Cardiac fibroblast (primary cell): ENCODE data around the gene MEGF11.
A peak's percentile ranks its signal among the peaks of the same experiment; 100 is the strongest.

ENCODE experiments used
- DNase-seq, 2 donors: peaks; one replicate each; pipeline versions ENCODE4 v3.0.0 to v3.0.0-alpha.2; 2010; ENCODE audit warnings: low read depth in 2 of 2
- H3K4me3 ChIP-seq, 2 donors: replicated peaks in 1 of 2; 1 replicate in 1 of 2; 2 replicates in 1 of 2; pipeline ENCODE4 v1.5.1; 2011; ENCODE audit warnings: low read depth in 2 of 2, low read length in 2 of 2, mild to moderate bottlenecking in 2 of 2, moderate library complexity in 1 of 2
- CTCF ChIP-seq: IDR thresholded peaks from one replicate; pipeline ENCODE4 v1.5.1; 2011; ENCODE audit warnings: low read depth, mild to moderate bottlenecking, low read length, inconsistent platforms

MEGF11 gene

GRCh38 chr15:66233487-66234415 lies 19.8 kb downstream of the MEGF11 start:
- peak in 1 of 2 donors; percentile 48 for DNase-seq
- H3K4me3 ChIP-seq, result no peak overlapping the region
- TF ChIP-seq CTCF, result no peak

- no peak overlapping the region for H3K4me3 ChIP-seq
- TF ChIP-seq CTCF, result no peak
- no peak for DNase-seq
Measured at GRCh38 chr15:66232267-66232625, 21.3 kb downstream of the MEGF11 start.

- peak in 1 of 2 donors; percentile 16 for DNase-seq
- no peak for TF ChIP-seq CTCF
Measured at GRCh38 chr15:66231394-66232266, 21.9 kb downstream of the MEGF11 start.

GRCh38 chr15:66229790-66230465 lies 23.6 kb downstream of the MEGF11 start:
- no peak for DNase-seq
- TF ChIP-seq CTCF, result no peak
- H3K4me3 ChIP-seq, result no peak overlapping the region

More at GRCh38 chr15:66231394-66232266, 21.9 kb downstream of the MEGF11 start:
- no peak overlapping the region for H3K4me3 ChIP-seq

- TF ChIP-seq CTCF, result no peak
- no peak for DNase-seq
- H3K4me3 ChIP-seq, result no peak overlapping the region
Measured at GRCh38 chr15:66228807-66229735, 24.5 kb downstream of the MEGF11 start.
